ACHN (cell line): ENCODE data around the gene C1orf21.
A peak's percentile ranks its signal among the peaks of the same experiment; 100 is the strongest.

Experiments used
- DNase-seq: peaks from one replicate; pipeline ENCODE4 v3.0.0-alpha.2; 2015
- in situ Hi-C: cut with HindIII; loops from 2 replicates; pipeline ENCODE4 v1.10.0; 2017; ENCODE audit warnings: low sequenced_read_pairs, low pct_ligation_motif_present, low pct_unique_long_range_greater_than_20kb

Gene C1orf21

GRCh38 chr1:184380468-184380867 lies 6.4 kb upstream of the C1orf21 start:
- in situ Hi-C loops = no loop called here
- no peak for DNase-seq

GRCh38 chr1:184383772-184384323 lies 3.0 kb upstream of the C1orf21 start:
- DNase-seq = no peak
- in situ Hi-C loops = no loop called here

GRCh38 chr1:184385865-184386311 lies 941 bp upstream of the C1orf21 start:
- DNase-seq = no peak
- in situ Hi-C loops = no loop called here

GRCh38 chr1:184387069-184387475 lies 243 bp downstream of the C1orf21 start:
- in situ Hi-C loops = no loop called here
- DNase-seq = no peak

GRCh38 chr1:184387476-184388318 lies 868 bp downstream of the C1orf21 start:
- in situ Hi-C loops = no loop called here
- peak; percentile 43 for DNase-seq

- in situ Hi-C loops = no loop called here
Observed at GRCh38 chr1:184388319-184388889, 1.6 kb downstream of the C1orf21 start.

GRCh38 chr1:184388971-184389370 lies 2.1 kb downstream of the C1orf21 start:
- no peak for DNase-seq
- in situ Hi-C loops = no loop called here

More at GRCh38 chr1:184388319-184388889, 1.6 kb downstream of the C1orf21 start:
- DNase-seq = peak; percentile 57

- DNase-seq = no peak
- in situ Hi-C loops = no loop called here
Observed at GRCh38 chr1:184389446-184389845, 2.6 kb downstream of the C1orf21 start.

- in situ Hi-C loops = no loop called here
- DNase-seq = no peak
Observed at GRCh38 chr1:184390889-184391288, 4.1 kb downstream of the C1orf21 start.

- in situ Hi-C loops = no loop called here
Observed at GRCh38 chr1:184392067-184392466, 5.2 kb downstream of the C1orf21 start.

GRCh38 chr1:184392779-184393522 lies 6.1 kb downstream of the C1orf21 start:
- in situ Hi-C loops = no loop called here
- no peak for DNase-seq

More at GRCh38 chr1:184392067-184392466, 5.2 kb downstream of the C1orf21 start:
- no peak for DNase-seq

GRCh38 chr1:184393962-184394361 lies 7.1 kb downstream of the C1orf21 start:
- DNase-seq = no peak
- in situ Hi-C loops = no loop called here

GRCh38 chr1:184395370-184395769 lies 8.5 kb downstream of the C1orf21 start:
- in situ Hi-C loops = no loop called here
- no peak for DNase-seq

GRCh38 chr1:184395937-184396480 lies 9.2 kb downstream of the C1orf21 start:
- in situ Hi-C loops = no loop called here
- no peak for DNase-seq

- in situ Hi-C loops = no loop called here
- DNase-seq = no peak
Observed at GRCh38 chr1:184399192-184399847, 12.5 kb downstream of the C1orf21 start.

- no peak for DNase-seq
- in situ Hi-C loops = no loop called here
Observed at GRCh38 chr1:184403961-184404726, 17.3 kb downstream of the C1orf21 start.

- in situ Hi-C loops = no loop called here
- DNase-seq = no peak
Observed at GRCh38 chr1:184404727-184405027, 17.8 kb downstream of the C1orf21 start.
